PC-9 (cell line): ENCODE measurements around the gene PIK3R3.

Source experiments
- EZH2 ChIP-seq: fragments of 200-600 bp; sonication (generic); IDR thresholded peaks from 2 replicates; pipeline ENCODE4 v1.8.0; 2017; ENCODE audit warnings: antibody characterized with exemption, low read depth
- TF ChIP-seq, protein P1 (sequence below): fragments of 200-600 bp; sonication (generic); conservative IDR thresholded peaks from 2 replicates; pipeline ENCODE4 v1.6.1; 2017; ENCODE audit warnings: mixed run types, antibody characterized with exemption, mild to moderate bottlenecking, moderate library complexity

DNA sequence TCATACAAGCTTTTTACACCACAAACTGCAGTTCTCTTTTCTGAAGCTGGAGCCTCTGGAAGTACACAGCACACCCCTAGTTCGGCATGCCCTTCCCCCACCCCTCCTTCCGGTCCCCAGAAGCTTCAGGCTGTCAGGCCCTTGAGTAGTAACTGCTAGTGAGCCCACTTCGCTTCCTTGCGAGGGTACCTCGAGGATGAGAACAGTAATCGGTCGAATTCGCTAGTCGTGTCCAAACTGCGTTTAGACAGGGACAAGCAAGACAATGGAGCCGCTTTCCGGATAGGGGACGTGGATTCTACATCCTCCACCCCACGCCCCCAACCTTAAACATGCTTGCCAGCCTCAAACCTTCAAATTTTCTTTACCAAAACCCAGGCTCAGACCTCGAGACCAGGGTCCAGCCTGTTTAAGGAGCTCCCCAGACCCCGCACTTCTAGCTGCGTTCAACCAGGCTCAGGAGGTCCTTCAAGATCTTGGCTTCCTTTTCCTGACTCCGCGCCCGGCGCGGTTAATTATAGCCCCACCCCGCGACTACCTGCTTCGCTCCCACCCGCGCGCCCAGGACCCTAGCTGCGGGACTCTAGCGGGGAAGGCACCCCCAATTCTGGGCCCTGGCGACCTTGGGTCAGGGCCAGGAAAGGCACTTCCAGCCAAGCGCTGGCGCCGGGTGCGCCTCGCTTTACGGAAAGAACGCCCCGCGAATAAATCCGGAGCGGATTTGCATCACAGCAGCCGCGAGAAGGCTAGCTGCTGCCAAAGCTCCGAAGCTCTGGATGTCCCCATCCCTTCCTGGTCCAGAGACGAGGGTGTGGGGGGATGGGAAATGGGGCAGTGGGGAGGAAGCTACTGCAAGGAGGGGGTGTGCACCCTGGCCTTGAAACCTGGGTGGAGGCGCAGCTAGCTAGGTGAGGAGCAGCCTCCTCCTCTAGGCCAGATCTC is 34.4 kb upstream of the PIK3R3 start:
- TF ChIP-seq, protein P1, sequence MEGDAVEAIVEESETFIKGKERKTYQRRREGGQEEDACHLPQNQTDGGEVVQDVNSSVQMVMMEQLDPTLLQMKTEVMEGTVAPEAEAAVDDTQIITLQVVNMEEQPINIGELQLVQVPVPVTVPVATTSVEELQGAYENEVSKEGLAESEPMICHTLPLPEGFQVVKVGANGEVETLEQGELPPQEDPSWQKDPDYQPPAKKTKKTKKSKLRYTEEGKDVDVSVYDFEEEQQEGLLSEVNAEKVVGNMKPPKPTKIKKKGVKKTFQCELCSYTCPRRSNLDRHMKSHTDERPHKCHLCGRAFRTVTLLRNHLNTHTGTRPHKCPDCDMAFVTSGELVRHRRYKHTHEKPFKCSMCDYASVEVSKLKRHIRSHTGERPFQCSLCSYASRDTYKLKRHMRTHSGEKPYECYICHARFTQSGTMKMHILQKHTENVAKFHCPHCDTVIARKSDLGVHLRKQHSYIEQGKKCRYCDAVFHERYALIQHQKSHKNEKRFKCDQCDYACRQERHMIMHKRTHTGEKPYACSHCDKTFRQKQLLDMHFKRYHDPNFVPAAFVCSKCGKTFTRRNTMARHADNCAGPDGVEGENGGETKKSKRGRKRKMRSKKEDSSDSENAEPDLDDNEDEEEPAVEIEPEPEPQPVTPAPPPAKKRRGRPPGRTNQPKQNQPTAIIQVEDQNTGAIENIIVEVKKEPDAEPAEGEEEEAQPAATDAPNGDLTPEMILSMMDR: no peak
- TF ChIP-seq EZH2: no peak
